Kidney epithelial cell (primary cell): ENCODE measurements around the gene TGFA. TPM values are rescaled to one million over a fixed set of nuclear protein-coding genes. Genes with fewer than 3 reads are reported as not detected.

ENCODE experiments used
- DNase-seq: peaks from one replicate; pipeline ENCODE4 v3.0.0-alpha.2; 2010; ENCODE audit warnings: low read depth
- H3K27me3 ChIP-seq: 2 replicates; pipeline ENCODE4 v1.6.0; 2011; ENCODE audit warnings: low read length; ENCODE audit not compliant: control insufficient read depth, insufficient read depth
- H3K36me3 ChIP-seq: 2 replicates; pipeline ENCODE4 v1.5.1; 2011; ENCODE audit warnings: low read length; ENCODE audit not compliant: control insufficient read depth, insufficient read depth
- H3K4me3 ChIP-seq: 2 replicates; pipeline ENCODE4 v1.5.1; 2011; ENCODE audit warnings: low read depth, mild to moderate bottlenecking, control low read depth, low read length
- CTCF ChIP-seq: IDR thresholded peaks from 2 replicates; pipeline ENCODE4 v1.5.1; 2011; ENCODE audit warnings: mild to moderate bottlenecking, moderate library complexity, low read length, control low read depth, inconsistent platforms; ENCODE audit not compliant: insufficient read depth, poor library complexity, severe bottlenecking
- total RNA-seq: library from RNA; depleted of rRNA; stranded (reverse); fragments of >200 nt; gene quantifications from 2 replicates; pipeline ENCODE4 v1.2.3, GENCODE V29; 2015

Gene TGFA
- total RNA-seq, 1 donor from 2014 or later = 72.1 TPM

- no peak for DNase-seq
These were observed 19.3 kb downstream of the TGFA start for GRCh38 chr2:70534183-70534836.

GRCh38 chr2:70532244-70532935, 21.2 kb downstream of the TGFA start:
- H3K36me3 ChIP-seq = no peaks in the 10 kb centered on the region
- H3K4me3 ChIP-seq = no peak overlapping the region
- no peaks in the 10 kb centered on the region for H3K27me3 ChIP-seq
- no peak for TF ChIP-seq CTCF
- no peak for DNase-seq

More at GRCh38 chr2:70534183-70534836, 19.3 kb downstream of the TGFA start:
- TF ChIP-seq CTCF = no peak
- peaks cover 1% of the 10 kb centered on the region for H3K36me3 ChIP-seq
- no peak overlapping the region for H3K4me3 ChIP-seq
- H3K27me3 ChIP-seq = no peaks in the 10 kb centered on the region

- H3K36me3 ChIP-seq = no peaks in the 10 kb centered on the region
- no peaks in the 10 kb centered on the region for H3K27me3 ChIP-seq
- no peak overlapping the region for H3K4me3 ChIP-seq
- TF ChIP-seq CTCF = no peak
- no peak for DNase-seq
These were observed 22.1 kb downstream of the TGFA start for GRCh38 chr2:70531419-70532086.

GRCh38 chr2:70529610-70530009, 24.0 kb downstream of the TGFA start:
- Histone ChIP-seq H3K4me3 (no peak overlapping the region), H3K36me3 (no peaks in the 10 kb centered on the region), H3K27me3 (no peaks in the 10 kb centered on the region)
- no peak for TF ChIP-seq CTCF
- no peak for DNase-seq

GRCh38 chr2:70528929-70529328, 24.7 kb downstream of the TGFA start:
- Histone ChIP-seq H3K36me3 (no peaks in the 10 kb centered on the region), H3K4me3 (no peak overlapping the region), H3K27me3 (no peaks in the 10 kb centered on the region)
- TF ChIP-seq CTCF = no peak
- no peak for DNase-seq

GRCh38 chr2:70528276-70528675, 25.4 kb downstream of the TGFA start:
- TF ChIP-seq CTCF = no peak
- DNase-seq = no peak
- H3K27me3 ChIP-seq = no peaks in the 10 kb centered on the region
- H3K4me3 ChIP-seq = no peak overlapping the region
- no peaks in the 10 kb centered on the region for H3K36me3 ChIP-seq
